Activated CD4-positive, alpha-beta T cell treated with anti-CD3 and anti-CD28 coated beads, Interleukin-2, amount 10 ng/mL, durations not matched to agents 7 days and 5 days (primary cell): Measurements from ENCODE around the gene RCOR1. TPM values are rescaled to one million over a fixed set of nuclear protein-coding genes. Genes with fewer than 3 reads are reported as not detected.
A peak's percentile ranks its signal among the peaks of the same experiment; 100 is the strongest.

Experiments
- CTCF ChIA-PET: fragments of 350-600 bp; sonication (Branson Sonifier 250); formaldehyde crosslinking; loops from one replicate; lab custom pipeline; 2021; ENCODE audit warnings: antibody characterized with exemption; lab: Charles Lee
- POLR2A ChIA-PET: fragments of 350-600 bp; sonication (Branson Sonifier 250); formaldehyde crosslinking; loops from one replicate; lab custom pipeline; 2021; ENCODE audit warnings: antibody characterized with exemption; lab: Charles Lee
- DNase-seq: peaks from one replicate; pipeline ENCODE4 v3.0.0-alpha.2; 2020
- H3K27ac Mint-ChIP-seq: one replicate; pipeline ENCODE4 v1.8.0; 2021; ENCODE audit warnings: mild to moderate bottlenecking, moderate library complexity, mixed read lengths
- H3K27me3 Mint-ChIP-seq: one replicate; pipeline ENCODE4 v1.8.0; 2021; ENCODE audit warnings: mixed read lengths
- H3K36me3 Mint-ChIP-seq: one replicate; pipeline ENCODE4 v1.8.0; 2021; ENCODE audit warnings: low read depth, mixed read lengths
- H3K4me1 Mint-ChIP-seq: one replicate; pipeline ENCODE4 v1.8.0; 2021; ENCODE audit warnings: mixed read lengths
- H3K4me3 Mint-ChIP-seq: one replicate; pipeline ENCODE4 v1.8.0; 2021; ENCODE audit warnings: mild to moderate bottlenecking, moderate library complexity, mixed read lengths
- H3K9me3 Mint-ChIP-seq: one replicate; pipeline ENCODE4 v1.8.0; 2021; ENCODE audit warnings: mixed read lengths
- total RNA-seq, 2 experiments: library from RNA; stranded (reverse); gene quantifications; one replicate each; pipeline ENCODE4 v1.2.3, GENCODE V29; 2021

Gene RCOR1
- total RNA-seq, 2 experiments from 2014 or later: 21.7 to 23.7 TPM

- Mint-ChIP-seq H3K4me3 (no peak overlapping the region), H3K27me3 (no peaks in the 10 kb centered on the region), H3K36me3 (peaks cover 12% of the 10 kb centered on the region), H3K4me1 (peaks cover 21% of the 10 kb centered on the region), H3K27ac (no peak overlapping the region), H3K9me3 (peaks cover 2% of the 10 kb centered on the region)
- ChIA-PET CTCF (interaction anchor here (0.8 kb wide), 1 partner anchor 103 kb away, joined by 8 read pairs; no protein-coding TSS in a partner anchor), POLR2A (no interaction called here)
- DNase-seq: no peak
These were observed 104.5 kb downstream of the RCOR1 start for GRCh38 chr14:102696856-102697495.

GRCh38 chr14:102697501-102697900 lies 105.1 kb downstream of the RCOR1 start:
- Mint-ChIP-seq H3K36me3 (peaks cover 15% of the 10 kb centered on the region), H3K4me3 (no peak overlapping the region), H3K4me1 (peaks cover 21% of the 10 kb centered on the region), H3K27me3 (no peaks in the 10 kb centered on the region), H3K9me3 (peaks cover 2% of the 10 kb centered on the region), H3K27ac (no peak overlapping the region)
- ChIA-PET POLR2A (no interaction called here), CTCF (no interaction called here)
- DNase-seq: no peak

GRCh38 chr14:102699416-102700110 lies 107.1 kb downstream of the RCOR1 start:
- peaks cover 10% of the 10 kb centered on the region for H3K9me3 Mint-ChIP-seq
- no peak overlapping the region for H3K4me3 Mint-ChIP-seq
- H3K4me1 Mint-ChIP-seq: peaks cover 16% of the 10 kb centered on the region
- POLR2A ChIA-PET: no interaction called here
- H3K27ac Mint-ChIP-seq: no peak overlapping the region
- H3K36me3 Mint-ChIP-seq: peaks cover 29% of the 10 kb centered on the region
- no peak for DNase-seq
- CTCF ChIA-PET: no interaction called here
- H3K27me3 Mint-ChIP-seq: no peaks in the 10 kb centered on the region

GRCh38 chr14:102708494-102708893 lies 116.0 kb downstream of the RCOR1 start:
- H3K36me3 Mint-ChIP-seq: peaks cover 19% of the 10 kb centered on the region
- ChIA-PET POLR2A (no interaction called here), CTCF (interaction anchor here (0.8 kb wide), 1 partner anchor 396 kb away, joined by 3 read pairs; no protein-coding TSS in a partner anchor)
- H3K27ac Mint-ChIP-seq: no peak overlapping the region
- H3K9me3 Mint-ChIP-seq: no peaks in the 10 kb centered on the region
- no peak overlapping the region for H3K4me3 Mint-ChIP-seq
- H3K4me1 Mint-ChIP-seq: no peaks in the 10 kb centered on the region
- no peaks in the 10 kb centered on the region for H3K27me3 Mint-ChIP-seq
- DNase-seq: no peak

GRCh38 chr14:102711207-102711606 lies 118.8 kb downstream of the RCOR1 start:
- CTCF ChIA-PET: no interaction called here
- Mint-ChIP-seq H3K36me3 (peaks cover 15% of the 10 kb centered on the region), H3K27ac (no peak overlapping the region), H3K9me3 (no peaks in the 10 kb centered on the region), H3K4me1 (no peaks in the 10 kb centered on the region), H3K27me3 (no peaks in the 10 kb centered on the region), H3K4me3 (no peak overlapping the region)
- no peak for DNase-seq
- POLR2A ChIA-PET: no interaction called here

GRCh38 chr14:102711946-102712345 lies 119.5 kb downstream of the RCOR1 start:
- Mint-ChIP-seq H3K36me3 (peaks cover 15% of the 10 kb centered on the region), H3K4me1 (peaks cover under 1% of the 10 kb centered on the region), H3K9me3 (no peaks in the 10 kb centered on the region), H3K27me3 (no peaks in the 10 kb centered on the region), H3K4me3 (no peak overlapping the region), H3K27ac (no peak overlapping the region)
- ChIA-PET POLR2A (no interaction called here), CTCF (interaction anchor here (0.7 kb wide), 1 partner anchor 9 kb away, joined by 3 read pairs; no protein-coding TSS in a partner anchor)
- no peak for DNase-seq

- ChIA-PET CTCF (no interaction called here), POLR2A (no interaction called here)
- Mint-ChIP-seq H3K9me3 (no peaks in the 10 kb centered on the region), H3K36me3 (peaks cover 33% of the 10 kb centered on the region), H3K4me3 (no peak overlapping the region), H3K4me1 (peaks cover 11% of the 10 kb centered on the region), H3K27me3 (no peaks in the 10 kb centered on the region), H3K27ac (peak overlapping the region; percentile 36)
- DNase-seq: no peak
These were observed 124.8 kb downstream of the RCOR1 start for GRCh38 chr14:102717276-102717675.

GRCh38 chr14:102722646-102723045 lies 130.2 kb downstream of the RCOR1 start:
- H3K27ac Mint-ChIP-seq: no peak overlapping the region
- peaks cover 4% of the 10 kb centered on the region for H3K4me1 Mint-ChIP-seq
- peaks cover 49% of the 10 kb centered on the region for H3K36me3 Mint-ChIP-seq
- DNase-seq: no peak
- ChIA-PET CTCF (no interaction called here), POLR2A (no interaction called here)
- H3K9me3 Mint-ChIP-seq: no peaks in the 10 kb centered on the region
- no peak overlapping the region for H3K4me3 Mint-ChIP-seq
- H3K27me3 Mint-ChIP-seq: no peaks in the 10 kb centered on the region

- no peak for DNase-seq
- ChIA-PET CTCF (no interaction called here), POLR2A (no interaction called here)
- Mint-ChIP-seq H3K4me3 (no peak overlapping the region), H3K27ac (no peak overlapping the region), H3K27me3 (no peaks in the 10 kb centered on the region), H3K36me3 (peaks cover 50% of the 10 kb centered on the region), H3K9me3 (no peaks in the 10 kb centered on the region), H3K4me1 (no peaks in the 10 kb centered on the region)
These were observed 131.2 kb downstream of the RCOR1 start for GRCh38 chr14:102723650-102724049.

GRCh38 chr14:102726191-102726949 lies 133.9 kb downstream of the RCOR1 start:
- CTCF ChIA-PET: no interaction called here
- H3K4me1 Mint-ChIP-seq: no peaks in the 10 kb centered on the region
- H3K27me3 Mint-ChIP-seq: no peaks in the 10 kb centered on the region

GRCh38 chr14:102727336-102728095 lies 135.1 kb downstream of the RCOR1 start:
- ChIA-PET POLR2A (no interaction called here), CTCF (no interaction called here)
- H3K27ac Mint-ChIP-seq: no peak overlapping the region

More at GRCh38 chr14:102726191-102726949, 133.9 kb downstream of the RCOR1 start:
- no peak overlapping the region for H3K27ac Mint-ChIP-seq
- no peak for DNase-seq
- H3K9me3 Mint-ChIP-seq: no peaks in the 10 kb centered on the region
- POLR2A ChIA-PET: no interaction called here
- H3K4me3 Mint-ChIP-seq: no peak overlapping the region
- H3K36me3 Mint-ChIP-seq: peaks cover 40% of the 10 kb centered on the region

GRCh38 chr14:102728501-102728900 lies 136.1 kb downstream of the RCOR1 start:
- POLR2A ChIA-PET: no interaction called here
- DNase-seq: no peak
- no peaks in the 10 kb centered on the region for H3K27me3 Mint-ChIP-seq
- H3K4me3 Mint-ChIP-seq: no peak overlapping the region
- peaks cover 30% of the 10 kb centered on the region for H3K36me3 Mint-ChIP-seq
- no peaks in the 10 kb centered on the region for H3K4me1 Mint-ChIP-seq
- no peaks in the 10 kb centered on the region for H3K9me3 Mint-ChIP-seq
- CTCF ChIA-PET: interaction anchor here (1.0 to 1.2 kb wide), 2 partner anchors 8 to 11 kb away, joined by 3 read pairs; no protein-coding TSS in a partner anchor
- H3K27ac Mint-ChIP-seq: no peak overlapping the region

More at GRCh38 chr14:102727336-102728095, 135.1 kb downstream of the RCOR1 start:
- Mint-ChIP-seq H3K4me3 (no peak overlapping the region), H3K9me3 (no peaks in the 10 kb centered on the region), H3K36me3 (peaks cover 35% of the 10 kb centered on the region), H3K27me3 (no peaks in the 10 kb centered on the region), H3K4me1 (no peaks in the 10 kb centered on the region)
- no peak for DNase-seq
